ENCODE measurements around the gene NETO1. TPM values are rescaled to one million over a fixed set of nuclear protein-coding genes. Genes with fewer than 3 reads are reported as not detected.

The NETO1 gene, protein sequence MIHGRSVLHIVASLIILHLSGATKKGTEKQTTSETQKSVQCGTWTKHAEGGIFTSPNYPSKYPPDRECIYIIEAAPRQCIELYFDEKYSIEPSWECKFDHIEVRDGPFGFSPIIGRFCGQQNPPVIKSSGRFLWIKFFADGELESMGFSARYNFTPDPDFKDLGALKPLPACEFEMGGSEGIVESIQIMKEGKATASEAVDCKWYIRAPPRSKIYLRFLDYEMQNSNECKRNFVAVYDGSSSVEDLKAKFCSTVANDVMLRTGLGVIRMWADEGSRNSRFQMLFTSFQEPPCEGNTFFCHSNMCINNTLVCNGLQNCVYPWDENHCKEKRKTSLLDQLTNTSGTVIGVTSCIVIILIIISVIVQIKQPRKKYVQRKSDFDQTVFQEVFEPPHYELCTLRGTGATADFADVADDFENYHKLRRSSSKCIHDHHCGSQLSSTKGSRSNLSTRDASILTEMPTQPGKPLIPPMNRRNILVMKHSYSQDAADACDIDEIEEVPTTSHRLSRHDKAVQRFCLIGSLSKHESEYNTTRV
- total RNA-seq, result not detected

DNA sequence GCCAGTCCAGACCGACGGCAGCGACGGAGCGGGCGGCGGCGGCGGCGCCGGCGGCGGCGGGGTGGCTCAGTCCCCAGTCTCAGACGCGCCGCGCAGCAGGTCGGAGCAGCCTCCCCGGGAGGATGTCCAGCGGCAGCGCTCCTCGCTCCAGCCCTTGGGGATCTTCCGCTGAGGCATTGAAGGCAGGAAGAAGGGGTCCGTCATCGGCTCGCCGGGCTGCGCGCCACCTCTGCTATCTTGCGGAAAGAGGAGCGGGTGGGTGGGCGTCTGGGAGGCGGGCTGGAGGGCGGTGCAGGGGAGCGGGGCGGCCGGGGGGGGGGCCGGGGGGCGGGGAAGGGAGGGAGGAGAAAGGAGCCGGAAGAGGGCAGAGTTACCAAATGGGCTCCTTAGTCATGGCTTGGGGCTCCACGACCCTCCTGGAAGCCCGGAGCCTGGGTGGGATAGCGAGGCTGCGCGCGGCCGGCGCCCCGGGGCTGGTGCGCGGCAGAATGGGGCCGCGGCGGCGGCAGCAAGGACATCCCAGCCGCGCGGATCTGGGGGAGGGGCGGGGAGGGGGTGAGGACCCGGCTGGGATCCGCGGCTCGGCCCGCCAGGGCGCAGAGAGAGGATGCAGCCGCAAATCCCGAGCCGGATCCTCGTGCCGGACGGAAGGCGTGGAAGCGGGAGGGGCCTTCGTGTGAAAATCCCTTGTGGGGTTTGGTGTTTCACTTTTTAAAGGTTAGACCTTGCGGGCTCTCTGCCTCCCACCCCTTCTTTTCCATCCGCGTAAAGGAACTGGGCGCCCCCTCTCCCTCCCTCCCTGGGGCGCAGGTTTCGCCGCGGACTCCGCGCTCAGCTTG, at the start of gene NETO1:
Gene NETO1, minus strand, starts transcription at position 242 of the 839 bp plus-strand sequence. CDS start 696 bp downstream, outside the sequence.
- no peak for DNase-seq
- Mint-ChIP-seq H3K27ac (no peak within 1 kb of the TSS), H3K27me3 (peaks cover 30% of the 10 kb centered on the region), H3K4me3 (no peak within 1 kb of the TSS), H3K4me1 (no peaks in the 10 kb centered on the region), H3K9me3 (no peaks in the 10 kb centered on the region), H3K36me3 (ENCODE audit: low read depth) (no peaks in the 10 kb centered on the region)
- CTCF ChIA-PET, result no interaction called here
- POLR2A ChIA-PET, result no interaction called here

DNA sequence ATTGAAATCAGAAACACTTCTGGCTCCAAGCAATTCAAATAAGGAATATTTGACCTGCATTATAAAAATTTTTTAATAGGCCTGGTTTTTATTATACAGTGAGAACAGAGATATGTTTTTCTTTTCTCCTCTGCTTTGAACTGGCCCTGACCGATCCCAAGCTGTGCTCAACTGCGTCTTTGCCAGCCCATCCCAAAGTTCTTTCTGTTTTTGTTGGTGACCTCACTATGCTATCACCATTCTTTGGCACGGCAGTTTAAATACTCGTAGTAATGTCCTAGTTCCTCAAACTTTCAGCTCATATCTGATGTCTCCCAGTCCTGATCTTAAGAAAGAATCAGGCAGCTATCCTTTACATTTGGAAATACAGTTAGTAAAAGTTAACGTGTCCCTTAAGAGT, 42.3 kb upstream of the NETO1 start:
- DNase-seq, result no peak
- Mint-ChIP-seq H3K4me1 (no peaks in the 10 kb centered on the region), H3K27ac (no peak overlapping the region), H3K27me3 (no peaks in the 10 kb centered on the region), H3K4me3 (no peak overlapping the region), H3K36me3 (ENCODE audit: low read depth) (no peaks in the 10 kb centered on the region), H3K9me3 (peaks cover 2% of the 10 kb centered on the region)
- ChIA-PET CTCF (no interaction called here), POLR2A (no interaction called here)

DNA sequence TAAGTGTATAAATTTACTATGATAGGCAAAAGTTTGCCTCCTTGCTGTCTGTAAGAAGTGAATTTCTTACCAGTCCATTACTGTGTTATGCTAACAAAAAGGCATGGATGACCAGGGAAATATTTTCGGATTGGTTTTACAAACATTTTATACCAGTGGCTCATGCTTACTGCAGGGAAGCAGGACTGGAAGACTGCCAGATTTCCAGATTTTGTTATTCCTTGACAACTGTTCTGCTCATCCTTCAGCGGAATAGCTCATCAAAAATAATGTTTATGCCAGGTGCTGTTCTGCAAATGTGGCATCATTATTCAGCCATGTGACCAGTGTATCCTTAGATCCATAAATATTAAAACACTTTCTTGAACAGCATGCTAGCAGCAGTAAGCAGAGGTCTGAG, 40.4 kb upstream of the NETO1 start:
- ChIA-PET CTCF (no interaction called here), POLR2A (no interaction called here)
- Mint-ChIP-seq H3K36me3 (ENCODE audit: low read depth) (no peaks in the 10 kb centered on the region), H3K27ac (no peak overlapping the region), H3K9me3 (peaks cover 2% of the 10 kb centered on the region), H3K4me1 (no peaks in the 10 kb centered on the region), H3K27me3 (no peaks in the 10 kb centered on the region), H3K4me3 (no peak overlapping the region)
- no peak for DNase-seq

DNA sequence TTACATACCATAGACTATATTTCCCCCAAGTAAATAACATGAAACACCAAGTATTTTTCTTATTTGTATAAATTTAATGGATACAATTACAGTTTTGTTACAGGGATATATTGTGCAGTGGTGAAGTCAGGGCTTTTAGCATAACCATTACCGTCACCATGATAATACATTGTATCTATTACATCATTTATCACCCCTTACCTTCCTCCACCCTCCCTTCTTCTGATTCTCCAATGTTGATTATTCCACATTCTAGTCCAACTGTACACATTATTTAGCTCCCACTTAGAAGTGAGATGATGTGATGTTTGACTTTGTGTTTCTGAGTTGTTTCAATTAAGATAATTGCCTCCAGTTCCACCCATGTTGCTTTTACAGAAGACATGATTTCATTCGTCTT, 35.2 kb upstream of the NETO1 start:
- Mint-ChIP-seq H3K9me3 (no peaks in the 10 kb centered on the region), H3K36me3 (ENCODE audit: low read depth) (no peaks in the 10 kb centered on the region), H3K27ac (no peak overlapping the region), H3K4me1 (no peaks in the 10 kb centered on the region), H3K27me3 (no peaks in the 10 kb centered on the region), H3K4me3 (no peak overlapping the region)
- DNase-seq, result no peak
- POLR2A ChIA-PET, result no interaction called here
- CTCF ChIA-PET, result no interaction called here

DNA sequence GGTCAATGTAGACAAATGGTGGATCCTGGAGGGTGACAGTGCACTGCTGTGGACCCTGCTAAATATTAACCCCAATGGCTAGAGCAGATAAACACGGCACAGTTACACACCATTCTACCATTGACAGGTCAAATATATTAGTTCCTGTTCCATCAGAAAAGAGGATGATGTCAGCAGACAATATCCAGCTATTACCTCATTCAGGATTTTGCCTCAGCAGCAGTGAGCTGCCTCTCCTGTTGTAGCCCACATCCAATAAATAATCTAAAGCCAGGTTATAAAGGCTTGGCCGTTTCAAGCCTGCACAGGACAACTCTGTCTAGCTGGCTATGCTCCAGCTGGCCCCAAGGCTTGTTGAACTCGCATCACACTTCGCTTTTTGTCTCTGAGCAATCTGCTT, 31.6 kb upstream of the NETO1 start:
- Mint-ChIP-seq H3K27me3 (no peaks in the 10 kb centered on the region), H3K36me3 (ENCODE audit: low read depth) (no peaks in the 10 kb centered on the region), H3K27ac (no peak overlapping the region), H3K9me3 (no peaks in the 10 kb centered on the region), H3K4me1 (no peaks in the 10 kb centered on the region), H3K4me3 (no peak overlapping the region)
- ChIA-PET POLR2A (no interaction called here), CTCF (no interaction called here)
- no peak for DNase-seq

DNA sequence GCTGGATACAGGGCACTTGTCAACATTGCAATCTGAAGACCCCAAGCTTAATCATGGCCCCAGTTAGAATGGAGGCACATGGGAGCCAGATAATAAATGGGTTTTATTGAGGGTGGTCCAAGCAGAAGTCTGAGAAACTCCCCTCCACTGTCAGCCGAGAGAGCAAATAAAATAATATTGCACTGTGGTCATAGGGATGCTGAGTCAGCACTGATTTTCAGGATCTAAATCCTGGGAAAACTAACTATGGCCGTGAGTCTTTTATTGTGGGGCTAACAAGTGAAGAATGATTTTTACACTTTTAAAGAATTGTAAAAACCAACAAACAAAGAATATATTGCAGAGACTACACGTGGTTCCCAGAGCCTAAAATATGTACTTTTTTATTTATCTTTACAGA, 31.1 kb upstream of the NETO1 start:
- POLR2A ChIA-PET, result no interaction called here
- Mint-ChIP-seq H3K4me3 (no peak overlapping the region), H3K36me3 (ENCODE audit: low read depth) (no peaks in the 10 kb centered on the region), H3K4me1 (no peaks in the 10 kb centered on the region), H3K27ac (no peak overlapping the region), H3K9me3 (no peaks in the 10 kb centered on the region), H3K27me3 (no peaks in the 10 kb centered on the region)
- no peak for DNase-seq
- CTCF ChIA-PET, result no interaction called here

DNA sequence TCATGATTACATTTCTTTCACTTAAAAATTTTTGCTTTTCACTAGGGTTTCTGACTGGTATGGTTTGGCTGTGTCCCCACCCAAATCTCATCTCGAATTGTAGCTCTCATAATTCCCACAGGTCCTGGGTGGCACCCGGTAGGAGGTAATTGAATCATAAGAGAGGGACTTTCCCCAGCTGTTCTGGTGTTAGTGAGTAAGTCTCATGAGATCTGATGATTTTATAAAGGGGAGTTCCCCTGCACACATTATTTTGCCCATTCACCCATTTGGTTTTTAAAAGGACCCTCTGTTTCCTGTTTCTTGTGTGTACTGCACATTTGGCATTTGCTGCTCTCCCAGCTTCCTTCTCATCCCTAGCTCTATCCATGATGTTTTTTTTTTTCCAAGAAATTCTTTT, 27.8 kb upstream of the NETO1 start:
- Mint-ChIP-seq H3K9me3 (no peaks in the 10 kb centered on the region), H3K27ac (no peak overlapping the region), H3K4me1 (no peaks in the 10 kb centered on the region), H3K4me3 (no peak overlapping the region), H3K27me3 (no peaks in the 10 kb centered on the region), H3K36me3 (ENCODE audit: low read depth) (no peaks in the 10 kb centered on the region)
- ChIA-PET CTCF (no interaction called here), POLR2A (no interaction called here)
- no peak for DNase-seq

DNA sequence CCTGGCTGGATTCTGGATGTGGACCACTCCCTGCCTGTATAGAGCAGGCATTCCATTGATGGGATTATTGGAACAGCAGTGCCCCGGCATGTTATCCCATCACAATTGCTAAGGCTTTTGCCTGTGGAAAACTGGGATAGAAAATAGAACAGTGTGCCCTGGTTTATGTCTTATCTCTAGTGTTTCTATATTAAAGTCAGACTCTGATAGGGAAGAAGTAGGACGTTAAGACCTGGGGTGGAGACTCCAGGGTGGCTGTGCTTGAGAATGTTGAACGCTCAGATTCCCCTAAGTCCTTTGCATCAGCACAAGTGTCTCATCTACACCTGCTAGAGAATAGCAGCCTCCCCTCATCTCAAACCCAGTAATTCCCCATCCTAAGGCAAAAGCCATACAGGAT, 10.8 kb upstream of the NETO1 start:
- Mint-ChIP-seq H3K36me3 (ENCODE audit: low read depth) (no peaks in the 10 kb centered on the region), H3K9me3 (no peaks in the 10 kb centered on the region), H3K4me3 (no peak overlapping the region), H3K27me3 (no peaks in the 10 kb centered on the region), H3K4me1 (no peaks in the 10 kb centered on the region), H3K27ac (no peak overlapping the region)
- POLR2A ChIA-PET, result no interaction called here
- CTCF ChIA-PET, result no interaction called here
- no peak for DNase-seq

DNA sequence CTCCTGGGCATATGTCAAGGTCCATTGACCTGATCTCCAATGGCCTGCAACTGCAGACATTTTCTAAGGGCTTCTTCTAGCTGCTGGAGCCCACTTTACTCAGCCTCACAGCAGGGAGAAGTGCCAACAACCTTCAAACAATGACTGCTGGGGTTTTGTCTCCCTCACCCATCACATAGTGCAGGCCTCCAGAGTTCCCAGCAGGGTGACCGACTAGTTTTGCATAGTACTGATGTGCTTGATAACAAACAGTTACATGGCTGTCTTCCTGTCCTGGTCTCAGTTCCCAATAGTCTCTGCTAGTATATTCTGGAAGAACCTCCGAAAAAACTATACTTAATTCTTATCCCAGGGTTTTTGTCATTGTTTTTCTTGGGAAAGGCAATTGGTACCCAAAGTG, 10.4 kb upstream of the NETO1 start:
- no peaks in the 10 kb centered on the region for H3K27me3 Mint-ChIP-seq
- no peaks in the 10 kb centered on the region for H3K9me3 Mint-ChIP-seq
- H3K4me1 Mint-ChIP-seq, result no peaks in the 10 kb centered on the region
- no peak overlapping the region for H3K27ac Mint-ChIP-seq
- CTCF ChIA-PET, result no interaction called here
- no peak for DNase-seq
- POLR2A ChIA-PET, result no interaction called here
- no peak overlapping the region for H3K4me3 Mint-ChIP-seq
- H3K36me3 Mint-ChIP-seq (ENCODE audit: low read depth), result no peaks in the 10 kb centered on the region

DNA sequence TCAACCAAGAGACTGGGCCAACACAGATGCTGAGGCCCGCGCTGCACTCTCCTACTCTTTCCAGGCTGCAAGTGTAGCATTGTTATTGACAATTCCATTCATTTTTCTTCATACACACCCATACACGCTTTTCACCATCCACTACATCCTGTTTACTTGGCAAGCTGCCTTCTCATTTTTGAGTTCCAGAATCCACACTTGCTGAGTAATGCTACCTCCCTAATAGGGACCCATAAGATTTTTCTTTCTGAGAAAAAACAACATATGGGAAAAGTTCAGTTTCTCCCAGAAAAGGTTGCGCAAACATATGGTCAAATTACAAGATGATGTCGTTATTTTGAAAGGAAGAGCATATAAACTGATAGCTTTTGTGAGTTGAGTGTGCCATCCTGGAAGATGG, 3.3 kb upstream of the NETO1 start:
- no peak overlapping the region for H3K4me3 Mint-ChIP-seq
- no peaks in the 10 kb centered on the region for H3K36me3 Mint-ChIP-seq (ENCODE audit: low read depth)
- H3K27ac Mint-ChIP-seq, result no peak overlapping the region
- ChIA-PET CTCF (no interaction called here), POLR2A (no interaction called here)
- no peak for DNase-seq
- H3K4me1 Mint-ChIP-seq, result no peaks in the 10 kb centered on the region
- H3K9me3 Mint-ChIP-seq, result no peaks in the 10 kb centered on the region
- H3K27me3 Mint-ChIP-seq, result peaks cover 24% of the 10 kb centered on the region

DNA sequence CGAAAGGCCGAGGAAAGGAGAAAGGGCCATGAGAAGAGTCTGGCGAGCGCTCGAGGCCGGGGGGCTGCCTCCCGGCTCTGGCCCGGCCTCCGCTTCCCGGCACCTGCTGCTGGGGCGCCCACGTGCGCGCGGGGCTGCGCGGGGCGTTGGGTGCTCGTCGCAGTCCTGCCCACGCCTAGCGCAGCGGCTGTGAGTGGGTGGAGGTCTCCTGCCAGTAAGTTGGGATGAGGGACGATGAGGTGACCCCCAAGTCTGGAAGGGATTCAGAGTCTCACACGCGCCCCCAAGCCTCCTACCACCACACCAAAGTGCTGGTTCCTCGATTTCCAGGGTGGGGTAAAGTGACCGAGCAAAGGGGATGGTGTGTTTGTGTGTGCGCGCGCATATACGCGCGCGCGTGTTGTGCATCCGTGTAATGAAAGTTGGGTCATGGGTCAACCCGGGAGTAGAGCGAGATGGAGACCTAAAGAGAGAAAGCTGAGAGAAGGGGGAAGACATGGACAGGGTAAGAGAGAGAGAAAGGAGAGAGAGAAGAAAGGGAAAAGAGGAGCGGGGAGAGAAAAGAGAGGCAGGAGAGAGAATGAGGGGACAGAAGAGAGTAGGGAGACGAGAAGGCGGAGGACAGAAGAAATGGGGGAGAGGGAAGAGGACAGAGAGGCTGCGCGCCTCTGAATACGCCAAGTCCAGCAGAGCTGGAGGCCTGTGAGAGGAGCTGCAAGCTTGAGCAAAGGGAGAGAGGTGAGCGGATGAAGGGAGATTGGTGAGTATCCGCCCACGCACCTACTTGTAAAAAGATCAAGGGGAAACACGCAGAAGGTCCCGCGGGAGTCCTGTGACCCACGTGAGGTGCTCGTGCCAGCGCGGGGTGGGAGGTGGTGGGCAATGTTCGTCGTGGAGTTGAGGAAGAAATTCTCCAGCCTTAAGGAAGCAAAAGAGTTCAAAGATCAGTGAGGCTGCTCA, 1.7 kb upstream of the NETO1 start:
- Mint-ChIP-seq H3K4me3 (no peak overlapping the region), H3K27ac (no peak overlapping the region), H3K9me3 (no peaks in the 10 kb centered on the region), H3K36me3 (ENCODE audit: low read depth) (no peaks in the 10 kb centered on the region), H3K27me3 (peaks cover 30% of the 10 kb centered on the region), H3K4me1 (no peaks in the 10 kb centered on the region)
- DNase-seq, result no peak
- POLR2A ChIA-PET, result no interaction called here
- CTCF ChIA-PET, result no interaction called here

DNA sequence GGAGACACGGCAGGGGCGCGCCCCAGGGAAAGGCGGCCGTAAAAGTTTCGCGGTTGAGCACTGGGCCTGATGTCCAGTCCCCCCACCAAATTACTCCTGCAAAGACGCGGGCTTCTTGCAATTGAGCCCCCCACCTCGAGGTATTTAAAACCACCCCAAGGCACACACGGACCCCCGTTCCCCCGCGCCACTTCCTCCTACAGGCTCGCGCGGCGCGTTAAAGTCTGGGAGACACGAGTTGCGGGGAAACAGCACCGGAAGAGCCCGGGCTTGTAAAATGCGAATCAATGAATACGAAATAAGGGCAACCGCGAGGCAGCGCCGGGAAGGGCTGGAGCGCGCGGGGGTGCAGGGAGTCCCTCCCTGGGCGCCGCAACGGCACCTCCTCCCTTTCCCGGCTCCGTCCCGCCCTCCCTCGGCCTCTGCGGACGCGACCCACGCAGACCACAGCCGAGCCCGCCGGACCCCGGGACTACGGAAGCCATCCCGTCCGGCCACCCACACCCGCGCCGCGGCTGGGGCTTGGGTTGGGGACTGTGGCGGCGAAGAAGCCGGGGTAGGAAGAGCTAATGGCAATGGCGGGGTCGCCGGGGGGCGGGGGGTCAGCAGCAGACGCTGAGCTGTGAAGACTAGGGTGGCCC, 918 bp upstream of the NETO1 start:
- POLR2A ChIA-PET, result no interaction called here

More for the DNA sequence above, 918 bp upstream of the NETO1 start:
- peaks cover 30% of the 10 kb centered on the region for H3K27me3 Mint-ChIP-seq
- no peaks in the 10 kb centered on the region for H3K36me3 Mint-ChIP-seq (ENCODE audit: low read depth)
- no peak overlapping the region for H3K4me3 Mint-ChIP-seq
- no peaks in the 10 kb centered on the region for H3K4me1 Mint-ChIP-seq
- no peaks in the 10 kb centered on the region for H3K9me3 Mint-ChIP-seq
- no peak for DNase-seq
- H3K27ac Mint-ChIP-seq, result no peak overlapping the region
- CTCF ChIA-PET, result no interaction called here

All from activated CD4-positive, alpha-beta T cell treated with anti-CD3 and anti-CD28 coated beads, Interleukin-2, amount 10 ng/mL, durations not matched to agents 7 days and 5 days (primary cell).